ENCODE data around the gene SMIM36. TPM values are rescaled to one million over a fixed set of nuclear protein-coding genes. Genes with fewer than 3 reads are reported as not detected.

SMIM36 gene
- total RNA-seq, 1 donor from 2014 or later: not detected

DNA sequence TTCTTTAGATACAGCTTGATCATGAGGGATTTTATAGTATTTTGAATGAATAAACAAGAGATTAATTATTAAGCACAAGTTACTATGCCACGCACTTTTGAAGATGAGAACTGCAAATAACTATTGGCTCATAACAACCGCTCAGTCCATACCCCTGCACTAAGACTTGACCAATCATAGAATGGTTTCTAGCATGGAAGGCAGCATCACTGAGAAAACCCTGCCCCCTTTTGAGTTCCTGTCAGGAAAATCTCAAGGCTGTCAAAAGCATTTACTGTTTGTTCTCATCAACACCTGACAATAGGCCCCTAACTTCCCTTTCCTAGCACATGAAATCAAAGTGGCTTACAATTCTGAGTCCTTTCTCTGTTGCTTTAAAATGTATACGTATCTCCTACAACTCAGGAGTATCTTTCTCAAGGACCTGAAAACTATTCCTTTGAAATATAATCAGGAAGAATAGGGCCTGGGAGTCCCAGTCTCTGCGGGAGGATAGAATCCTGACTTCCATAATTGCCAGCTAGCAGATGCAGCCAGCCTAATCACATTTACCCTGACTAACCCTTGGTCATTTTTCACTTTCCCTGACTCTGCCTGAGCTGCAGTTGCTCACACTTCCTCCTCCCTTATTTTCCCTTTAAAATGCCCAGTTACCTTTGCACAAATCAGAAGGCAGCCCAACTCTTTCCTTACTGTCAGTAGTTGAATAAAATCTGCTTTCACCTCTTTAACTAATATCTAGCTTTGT lies 80.5 kb downstream of the SMIM36 start:
- no peak for DNase-seq (ENCODE audit: extremely low spot score in 2 of 2)
- TF ChIP-seq POLR2A (IDR thresholded peaks at IDR 0.05): no peak
- TF ChIP-seq CTCF (IDR thresholded peaks at IDR 0.05): no peak
- no peak for TF ChIP-seq POLR2AphosphoS5 (IDR thresholded peaks at IDR 0.05; ENCODE audit: insufficient read depth in 1 of 2, low read depth in 1 of 2)
- Histone ChIP-seq H3K9me3 (no peaks in the 10 kb centered on the region), H3K4me1 (peaks cover 27% of the 10 kb centered on the region), H3K36me3 (no peaks in the 10 kb centered on the region), H3K27me3 (no peaks in the 10 kb centered on the region), H3K4me3 (no peak overlapping the region), H3K27ac (no peak overlapping the region)
- intact Hi-C loops (cut with DNase I): no loop called here

GRCh38 chr17:55427587-55427882 lies 83.7 kb downstream of the SMIM36 start:
- no peaks in the 10 kb centered on the region for H3K9me3 ChIP-seq
- no peaks in the 10 kb centered on the region for H3K36me3 ChIP-seq
- H3K27me3 ChIP-seq: no peaks in the 10 kb centered on the region
- intact Hi-C loops (cut with DNase I): no loop called here
- peak overlapping the region; percentile 17 for H3K27ac ChIP-seq
- no peak overlapping the region for H3K4me3 ChIP-seq
- DNase-seq (ENCODE audit: extremely low spot score in 2 of 2): no peak
- TF ChIP-seq CTCF (IDR thresholded peaks at IDR 0.05) (no peak), POLR2A (IDR thresholded peaks at IDR 0.05) (no peak), POLR2AphosphoS5 (IDR thresholded peaks at IDR 0.05; ENCODE audit: insufficient read depth in 1 of 2, low read depth in 1 of 2) (no peak)
- H3K4me1 ChIP-seq: peaks cover 11% of the 10 kb centered on the region

GRCh38 chr17:55426851-55427586 lies 84.2 kb downstream of the SMIM36 start:
- Histone ChIP-seq H3K4me3 (no peak overlapping the region), H3K9me3 (no peaks in the 10 kb centered on the region), H3K27ac (peak overlapping the region; percentile 17), H3K27me3 (no peaks in the 10 kb centered on the region), H3K4me1 (peaks cover 15% of the 10 kb centered on the region), H3K36me3 (no peaks in the 10 kb centered on the region)
- intact Hi-C loops (cut with DNase I): no loop called here
- DNase-seq (ENCODE audit: extremely low spot score in 2 of 2): no peak
- TF ChIP-seq POLR2A (IDR thresholded peaks at IDR 0.05): no peak
- TF ChIP-seq CTCF (IDR thresholded peaks at IDR 0.05): no peak
- no peak for TF ChIP-seq POLR2AphosphoS5 (IDR thresholded peaks at IDR 0.05; ENCODE audit: insufficient read depth in 1 of 2, low read depth in 1 of 2)

DNA sequence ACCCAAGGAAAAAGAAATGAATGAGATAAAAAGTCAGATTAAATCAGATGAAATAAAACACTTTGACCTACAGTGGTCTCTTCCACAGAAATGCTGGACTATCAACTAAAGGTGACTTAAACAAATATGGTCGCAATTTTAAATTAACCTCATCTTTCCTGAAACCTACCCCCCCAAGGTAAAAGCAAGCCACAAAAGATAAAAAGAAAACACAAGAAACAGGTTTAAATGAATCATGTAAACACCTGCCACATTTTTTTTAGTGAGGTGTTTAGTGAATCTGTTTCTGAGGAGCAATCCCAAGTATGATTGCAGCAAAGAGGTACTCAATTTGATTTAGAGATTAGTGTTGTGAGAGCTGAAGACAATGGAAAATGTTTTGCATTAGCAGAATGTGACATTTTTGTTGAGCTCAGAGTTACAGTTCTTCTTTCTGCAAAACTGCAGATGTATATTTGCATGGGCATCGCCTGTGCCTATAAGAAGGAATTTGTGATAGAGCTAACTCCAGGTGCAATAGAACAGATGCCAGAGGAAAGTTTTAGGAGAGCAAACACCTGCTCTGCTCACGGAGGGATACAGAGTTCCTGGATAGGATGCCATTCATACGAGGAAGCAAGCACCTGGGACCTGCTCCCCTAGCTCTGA lies 86.2 kb downstream of the SMIM36 start:
- no peaks in the 10 kb centered on the region for H3K9me3 ChIP-seq
- no peak overlapping the region for H3K4me3 ChIP-seq
- H3K27me3 ChIP-seq: no peaks in the 10 kb centered on the region
- intact Hi-C loops (cut with DNase I): no loop called here
- H3K27ac ChIP-seq: no peak overlapping the region
- H3K36me3 ChIP-seq: no peaks in the 10 kb centered on the region
- TF ChIP-seq POLR2AphosphoS5 (IDR thresholded peaks at IDR 0.05; ENCODE audit: insufficient read depth in 1 of 2, low read depth in 1 of 2) (no peak), POLR2A (IDR thresholded peaks at IDR 0.05) (no peak), CTCF (IDR thresholded peaks at IDR 0.05) (no peak)
- H3K4me1 ChIP-seq: peaks cover 20% of the 10 kb centered on the region
- DNase-seq (ENCODE audit: extremely low spot score in 2 of 2): no peak

Measured in vagina (tissue), 2 donors.